WERI-Rb-1 (cell line): ENCODE measurements around the gene TPRN.

Experiments
- DNase-seq: peaks from one replicate; pipeline ENCODE4 v3.0.0-alpha.2; 2020
- H3K27ac ChIP-seq: fragments of 250-450 bp; sonication (Bioruptor Pico); 2 replicates; pipeline ENCODE4 v1.5.1; 2020; ENCODE audit warnings: mild to moderate bottlenecking, moderate library complexity
- H3K27me3 ChIP-seq: fragments of 250-450 bp; sonication (Bioruptor Pico); 2 replicates; pipeline ENCODE4 v1.5.1; 2021; ENCODE audit warnings: mild to moderate bottlenecking, low read depth, moderate library complexity; ENCODE audit not compliant: insufficient read depth, severe bottlenecking
- H3K36me3 ChIP-seq: fragments of 250-450 bp; sonication (Bioruptor Pico); 2 replicates; pipeline ENCODE4 v1.5.1; 2020; ENCODE audit warnings: mild to moderate bottlenecking, moderate library complexity
- H3K4me3 ChIP-seq: 2 replicates; pipeline ENCODE4 v1.5.1; 2011; ENCODE audit warnings: low read depth, mild to moderate bottlenecking, control low read depth, low read length
- H3K9me3 ChIP-seq: fragments of 250-450 bp; sonication (Bioruptor Pico); 2 replicates; pipeline ENCODE4 v1.5.1; 2021; ENCODE audit warnings: mild to moderate bottlenecking, moderate library complexity; ENCODE audit not compliant: severe bottlenecking
- TF ChIP-seq, protein P1 (sequence below): IDR thresholded peaks from 2 replicates; pipeline ENCODE4 v1.5.1; 2011; ENCODE audit warnings: low read depth, mild to moderate bottlenecking, control low read depth, inconsistent platforms, low read length

TPRN gene

DNA sequence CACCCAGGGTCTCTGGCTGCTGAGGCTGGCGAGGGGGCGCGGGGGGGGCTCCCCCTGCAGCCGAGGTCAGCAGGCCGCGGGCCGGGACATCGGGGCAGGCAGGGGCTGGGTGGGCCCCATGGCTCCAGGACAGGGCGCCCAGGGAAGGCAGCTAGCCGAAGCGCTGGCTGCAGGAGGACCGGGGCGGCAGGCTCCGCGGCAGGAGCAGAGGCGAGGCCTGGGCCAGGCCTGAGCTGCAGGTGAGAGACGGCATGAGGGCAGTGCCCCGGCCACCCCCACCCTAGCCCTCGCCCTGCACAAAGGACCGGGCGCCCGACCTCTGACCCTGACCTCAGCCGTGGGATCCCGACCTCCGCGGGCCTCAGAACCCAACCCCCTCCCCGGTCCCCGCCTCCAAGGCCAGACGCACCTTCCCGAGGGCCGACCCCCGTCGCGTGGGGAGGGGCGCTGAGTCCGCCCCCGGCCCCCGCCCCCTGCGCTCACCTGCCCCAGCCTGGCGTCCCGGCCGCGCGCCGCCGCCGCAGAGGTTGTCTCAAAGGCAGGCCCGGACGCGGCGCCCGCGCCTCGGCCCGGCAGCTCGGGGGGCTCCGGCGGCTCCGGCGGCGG lies 21.1 kb upstream of the TPRN start:
- no peaks in the 10 kb centered on the region for H3K36me3 ChIP-seq
- no peaks in the 10 kb centered on the region for H3K9me3 ChIP-seq
- H3K4me3 ChIP-seq: peak overlapping the region; percentile 40
- DNase-seq: no peak
- no peak overlapping the region for H3K27ac ChIP-seq
- TF ChIP-seq, protein P1, sequence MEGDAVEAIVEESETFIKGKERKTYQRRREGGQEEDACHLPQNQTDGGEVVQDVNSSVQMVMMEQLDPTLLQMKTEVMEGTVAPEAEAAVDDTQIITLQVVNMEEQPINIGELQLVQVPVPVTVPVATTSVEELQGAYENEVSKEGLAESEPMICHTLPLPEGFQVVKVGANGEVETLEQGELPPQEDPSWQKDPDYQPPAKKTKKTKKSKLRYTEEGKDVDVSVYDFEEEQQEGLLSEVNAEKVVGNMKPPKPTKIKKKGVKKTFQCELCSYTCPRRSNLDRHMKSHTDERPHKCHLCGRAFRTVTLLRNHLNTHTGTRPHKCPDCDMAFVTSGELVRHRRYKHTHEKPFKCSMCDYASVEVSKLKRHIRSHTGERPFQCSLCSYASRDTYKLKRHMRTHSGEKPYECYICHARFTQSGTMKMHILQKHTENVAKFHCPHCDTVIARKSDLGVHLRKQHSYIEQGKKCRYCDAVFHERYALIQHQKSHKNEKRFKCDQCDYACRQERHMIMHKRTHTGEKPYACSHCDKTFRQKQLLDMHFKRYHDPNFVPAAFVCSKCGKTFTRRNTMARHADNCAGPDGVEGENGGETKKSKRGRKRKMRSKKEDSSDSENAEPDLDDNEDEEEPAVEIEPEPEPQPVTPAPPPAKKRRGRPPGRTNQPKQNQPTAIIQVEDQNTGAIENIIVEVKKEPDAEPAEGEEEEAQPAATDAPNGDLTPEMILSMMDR: no peak
- no peaks in the 10 kb centered on the region for H3K27me3 ChIP-seq

DNA sequence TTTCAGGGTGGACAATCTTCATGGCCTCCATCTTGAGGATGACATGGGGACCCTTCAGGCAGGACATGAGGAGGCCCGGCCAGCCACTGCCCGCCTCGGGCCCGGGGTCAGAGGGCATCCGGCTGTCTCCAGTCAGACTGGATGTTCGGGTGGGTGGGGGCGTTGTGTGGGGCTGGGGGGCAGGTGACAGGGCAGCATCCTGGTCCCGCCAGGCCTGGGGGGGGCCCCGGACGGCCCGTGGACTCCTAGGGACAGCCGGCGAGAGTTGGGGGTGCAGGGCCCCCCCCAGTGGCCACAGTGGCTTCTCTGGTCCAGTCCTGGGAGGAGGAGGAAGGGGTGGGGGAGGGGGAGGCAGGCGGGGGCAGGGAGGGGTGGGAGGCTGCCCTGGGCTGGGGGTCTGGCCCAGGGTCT lies 20.6 kb upstream of the TPRN start:
- Histone ChIP-seq H3K4me3 (no peak overlapping the region; the same call in 1 of the 2 replicates), H3K9me3 (no peaks in the 10 kb centered on the region), H3K27ac (no peak overlapping the region), H3K27me3 (no peaks in the 10 kb centered on the region), H3K36me3 (no peaks in the 10 kb centered on the region)
- DNase-seq: no peak
- TF ChIP-seq, protein P1: no peak

DNA sequence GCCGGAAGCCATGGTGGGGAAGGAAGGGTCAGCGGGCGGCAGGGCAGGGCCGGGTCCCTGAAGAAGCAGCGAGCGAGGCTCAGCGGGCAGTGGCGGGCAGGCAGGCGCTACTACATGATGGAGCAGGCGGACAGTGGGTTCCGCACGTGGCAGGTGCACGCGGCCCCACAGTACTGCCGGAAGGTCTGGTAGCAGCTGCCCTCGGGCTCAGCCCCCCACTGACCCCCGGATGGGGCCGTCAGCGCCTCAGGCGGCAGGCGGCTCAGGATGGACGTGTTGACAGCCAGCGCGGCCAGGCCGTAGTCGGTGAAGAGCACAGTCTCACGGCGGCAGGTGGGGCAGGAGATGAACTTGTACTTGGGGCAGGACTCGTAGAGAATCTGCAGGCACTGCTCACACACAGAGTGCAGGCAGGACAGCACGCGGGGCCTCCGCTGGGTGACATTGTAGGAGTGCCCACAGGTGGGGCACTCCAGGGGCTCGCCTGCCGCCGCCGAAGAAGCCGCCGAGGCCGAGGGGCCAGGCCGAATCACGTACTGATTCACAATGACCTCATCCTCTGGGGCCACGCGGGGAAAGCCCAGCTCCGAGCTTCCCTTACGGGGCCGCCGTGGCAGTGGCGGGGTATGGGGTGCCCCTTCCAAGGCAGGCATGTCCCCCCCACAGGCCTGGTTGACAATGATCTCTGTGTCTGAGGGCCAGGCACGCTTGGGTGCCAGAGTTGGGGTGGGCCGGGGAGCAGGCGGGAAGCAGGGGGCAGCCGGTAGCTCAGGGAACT lies 20.0 kb upstream of the TPRN start:
- Histone ChIP-seq H3K36me3 (no peaks in the 10 kb centered on the region), H3K4me3 (no peak overlapping the region), H3K27me3 (no peaks in the 10 kb centered on the region), H3K27ac (no peak overlapping the region), H3K9me3 (no peaks in the 10 kb centered on the region)
- DNase-seq: no peak
- TF ChIP-seq, protein P1: no peak

DNA sequence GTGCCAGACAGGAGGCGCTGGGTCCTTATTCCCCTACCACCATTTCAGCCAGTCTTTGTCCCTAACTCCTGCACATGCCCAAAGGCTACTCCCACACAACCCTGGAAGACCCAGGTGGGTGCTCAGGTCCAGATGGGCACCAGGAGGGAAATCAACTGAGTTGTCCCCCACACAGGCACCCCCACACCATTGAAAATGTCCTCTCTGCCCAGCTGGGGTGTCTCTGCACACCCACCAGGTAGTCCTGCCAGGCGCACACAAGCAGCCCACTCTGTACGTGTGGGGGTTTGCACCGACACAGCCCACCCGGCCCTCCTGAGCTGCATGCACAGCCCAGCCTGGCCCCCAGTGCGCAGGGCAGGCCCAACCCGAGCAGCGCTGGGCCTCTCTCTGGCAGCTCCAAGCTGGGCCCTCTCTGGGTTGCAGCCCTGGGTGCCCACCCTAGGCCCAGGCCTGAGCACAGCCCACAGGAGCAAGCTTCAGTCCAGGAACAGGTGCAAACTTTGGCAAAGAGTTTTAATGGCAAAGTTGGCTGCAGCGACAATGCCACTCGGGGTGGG lies 19.3 kb upstream of the TPRN start:
- no peak overlapping the region for H3K27ac ChIP-seq

DNA sequence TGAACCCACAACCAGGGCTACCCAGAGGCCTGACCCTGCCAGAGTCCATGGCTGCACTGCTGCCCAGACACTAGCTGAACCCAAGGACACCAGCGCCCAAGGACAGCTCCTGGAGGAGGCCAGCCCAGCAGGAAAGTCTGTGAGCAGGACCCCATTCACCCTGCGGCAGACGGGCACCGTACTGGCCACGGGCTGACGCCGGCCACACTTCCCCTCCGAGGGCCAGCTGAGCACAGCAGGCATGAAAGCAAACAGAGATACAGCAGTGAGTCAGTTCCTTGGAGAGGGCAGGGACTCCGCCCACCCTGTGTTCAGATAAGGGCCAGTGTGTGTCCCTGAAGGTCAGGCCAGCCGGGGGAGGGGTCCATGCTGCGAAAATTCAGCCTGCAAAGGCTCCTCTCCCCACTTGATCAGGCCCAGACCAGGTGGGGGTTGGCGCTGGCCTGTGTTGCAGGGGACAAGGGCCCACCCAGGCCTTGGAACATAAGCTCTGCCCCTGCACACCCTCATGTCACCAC lies 18.3 kb upstream of the TPRN start:
- H3K9me3 ChIP-seq: no peaks in the 10 kb centered on the region
- H3K27me3 ChIP-seq: no peaks in the 10 kb centered on the region
- no peak for DNase-seq
- H3K36me3 ChIP-seq: no peaks in the 10 kb centered on the region
- TF ChIP-seq, protein P1: no peak
- H3K4me3 ChIP-seq: no peak overlapping the region
- H3K27ac ChIP-seq: no peak overlapping the region

More for the DNA sequence above, 19.3 kb upstream of the TPRN start:
- no peaks in the 10 kb centered on the region for H3K9me3 ChIP-seq
- TF ChIP-seq, protein P1: no peak
- H3K36me3 ChIP-seq: no peaks in the 10 kb centered on the region
- no peaks in the 10 kb centered on the region for H3K27me3 ChIP-seq
- DNase-seq: no peak
- H3K4me3 ChIP-seq: no peak overlapping the region
